Measurements from ENCODE around the gene CDC25C. TPM values are rescaled to one million over a fixed set of nuclear protein-coding genes. Genes with fewer than 3 reads are reported as not detected.

CDC25C gene
- total and polyA plus RNA-seq, 4 donors, result 0.25 to 3.0 (median 0.41) TPM

- Histone ChIP-seq H3K9me3 (ENCODE audit: control insufficient read depth in 4 of 4, insufficient read depth in 3 of 4, low read length in 3 of 4) (peaks cover 0 to 5% (median 1%) of the 10 kb centered on the region in 4 donors), H3K27me3 (ENCODE audit: control insufficient read depth in 3 of 3, insufficient read depth in 3 of 3, low read length in 2 of 3) (no peaks in the 10 kb centered on the region), H3K4me3 (no peak overlapping the region), H3K27ac (ENCODE audit: low read depth in 1 of 2, low read length in 1 of 2) (peak overlapping the region in 1 of 2 donors; percentile 30), H3K36me3 (ENCODE audit: control insufficient read depth in 4 of 4, insufficient read depth in 4 of 4, low read length in 4 of 4) (peaks cover 14 to 32% (median 30%) of the 10 kb centered on the region in 4 donors), H3K4me1 (ENCODE audit: control insufficient read depth in 5 of 5, insufficient read depth in 5 of 5, low read length in 5 of 5) (peaks cover 0 to 14% (median 2%) of the 10 kb centered on the region in 5 donors), H3K9ac (ENCODE audit: insufficient read depth in 1 of 2, low read length in 2 of 2) (no peak overlapping the region)
- ATAC-seq (ENCODE audit: insufficient read depth, low FRiP score), result no peak
- DNase-seq, result no peak
- WGBS, 2 donors, result 63 to 73% methylated on average over 1 of the region's 1 CpG
- TF ChIP-seq, protein P1, sequence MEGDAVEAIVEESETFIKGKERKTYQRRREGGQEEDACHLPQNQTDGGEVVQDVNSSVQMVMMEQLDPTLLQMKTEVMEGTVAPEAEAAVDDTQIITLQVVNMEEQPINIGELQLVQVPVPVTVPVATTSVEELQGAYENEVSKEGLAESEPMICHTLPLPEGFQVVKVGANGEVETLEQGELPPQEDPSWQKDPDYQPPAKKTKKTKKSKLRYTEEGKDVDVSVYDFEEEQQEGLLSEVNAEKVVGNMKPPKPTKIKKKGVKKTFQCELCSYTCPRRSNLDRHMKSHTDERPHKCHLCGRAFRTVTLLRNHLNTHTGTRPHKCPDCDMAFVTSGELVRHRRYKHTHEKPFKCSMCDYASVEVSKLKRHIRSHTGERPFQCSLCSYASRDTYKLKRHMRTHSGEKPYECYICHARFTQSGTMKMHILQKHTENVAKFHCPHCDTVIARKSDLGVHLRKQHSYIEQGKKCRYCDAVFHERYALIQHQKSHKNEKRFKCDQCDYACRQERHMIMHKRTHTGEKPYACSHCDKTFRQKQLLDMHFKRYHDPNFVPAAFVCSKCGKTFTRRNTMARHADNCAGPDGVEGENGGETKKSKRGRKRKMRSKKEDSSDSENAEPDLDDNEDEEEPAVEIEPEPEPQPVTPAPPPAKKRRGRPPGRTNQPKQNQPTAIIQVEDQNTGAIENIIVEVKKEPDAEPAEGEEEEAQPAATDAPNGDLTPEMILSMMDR (IDR thresholded peaks at IDR 0.05; ENCODE audit: control extremely low read depth, extremely low read depth), result no peak
Measured at GRCh38 chr5:138349852-138350562, 18.4 kb upstream of the CDC25C start.

DNA sequence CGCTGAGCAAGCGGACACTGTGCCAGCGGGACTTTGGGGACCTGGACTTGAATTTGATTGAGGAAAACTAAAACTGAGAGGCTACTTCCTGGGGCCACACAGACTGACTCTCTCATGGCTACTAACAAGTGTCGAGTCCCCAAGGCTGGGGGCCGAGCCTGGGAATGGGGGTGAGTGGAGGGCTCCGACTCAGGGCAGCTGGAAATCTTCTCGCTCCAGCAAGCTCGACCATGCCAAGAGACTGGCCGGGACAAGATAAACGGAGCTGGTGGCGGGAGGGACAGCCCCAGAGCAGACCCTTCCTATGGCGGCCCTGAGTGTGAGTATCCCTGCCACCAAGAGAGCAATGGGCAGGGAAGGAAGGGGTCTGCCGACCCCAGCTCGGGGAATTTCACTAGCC, 15.3 kb upstream of the CDC25C start:
- peaks cover 0 to 2% (median under 1%) of the 10 kb centered on the region in 4 donors for H3K9me3 ChIP-seq (ENCODE audit: control insufficient read depth in 4 of 4, insufficient read depth in 3 of 4, low read length in 3 of 4)
- WGBS, 2 donors, result 96 to 97% methylated on average over 14 of the region's 14 CpGs
- H3K4me3 ChIP-seq, result no peak overlapping the region
- H3K4me1 ChIP-seq (ENCODE audit: control insufficient read depth in 5 of 5, insufficient read depth in 5 of 5, low read length in 5 of 5), result peaks cover 0 to 4% (median 0%) of the 10 kb centered on the region in 5 donors
- H3K27me3 ChIP-seq (ENCODE audit: control insufficient read depth in 3 of 3, insufficient read depth in 3 of 3, low read length in 2 of 3), result no peaks in the 10 kb centered on the region
- no peak for ATAC-seq (ENCODE audit: insufficient read depth, low FRiP score)
- H3K27ac ChIP-seq (ENCODE audit: low read depth in 1 of 2, low read length in 1 of 2), result no peak overlapping the region
- DNase-seq, result no peak
- no peak overlapping the region for H3K9ac ChIP-seq (ENCODE audit: insufficient read depth in 1 of 2, low read length in 2 of 2)
- TF ChIP-seq, protein P1 (IDR thresholded peaks at IDR 0.05; ENCODE audit: control extremely low read depth, extremely low read depth), result no peak
- H3K36me3 ChIP-seq (ENCODE audit: control insufficient read depth in 4 of 4, insufficient read depth in 4 of 4, low read length in 4 of 4), result peaks cover 14 to 36% (median 32%) of the 10 kb centered on the region in 4 donors

GRCh38 chr5:138344887-138345622, 13.5 kb upstream of the CDC25C start:
- Histone ChIP-seq H3K27me3 (ENCODE audit: control insufficient read depth in 3 of 3, insufficient read depth in 3 of 3, low read length in 2 of 3) (no peaks in the 10 kb centered on the region), H3K27ac (ENCODE audit: low read depth in 1 of 2, low read length in 1 of 2) (no peak overlapping the region), H3K9ac (ENCODE audit: insufficient read depth in 1 of 2, low read length in 2 of 2) (no peak overlapping the region), H3K9me3 (ENCODE audit: control insufficient read depth in 4 of 4, insufficient read depth in 3 of 4, low read length in 3 of 4) (peaks cover 0 to 2% (median 0%) of the 10 kb centered on the region in 4 donors), H3K4me1 (ENCODE audit: control insufficient read depth in 5 of 5, insufficient read depth in 5 of 5, low read length in 5 of 5) (peaks cover 0 to 5% (median 0%) of the 10 kb centered on the region in 5 donors), H3K36me3 (ENCODE audit: control insufficient read depth in 4 of 4, insufficient read depth in 4 of 4, low read length in 4 of 4) (peaks cover 17 to 45% (median 35%) of the 10 kb centered on the region in 4 donors), H3K4me3 (no peak overlapping the region)
- WGBS, 2 donors, result 97% methylated on average over 32 of the region's 32 CpGs
- ATAC-seq (ENCODE audit: insufficient read depth, low FRiP score), result no peak
- no peak for DNase-seq
- TF ChIP-seq, protein P1 (IDR thresholded peaks at IDR 0.05; ENCODE audit: control extremely low read depth, extremely low read depth), result no peak
